Germinal center (tissue), 1 donor: ENCODE results near the gene ALK.

Experiments used
- DNase-seq: peaks from one replicate; pipeline ENCODE4 v3.0.0; 2012; ENCODE audit warnings: mixed read lengths, low spot score

The ALK gene

GRCh38 chr2:29448096-29448688 lies 473.2 kb downstream of the ALK start:
- no peak for DNase-seq

- DNase-seq = no peak
Observed at GRCh38 chr2:29447513-29447912, 473.9 kb downstream of the ALK start.

GRCh38 chr2:29446847-29447246 lies 474.5 kb downstream of the ALK start:
- DNase-seq = no peak

DNA sequence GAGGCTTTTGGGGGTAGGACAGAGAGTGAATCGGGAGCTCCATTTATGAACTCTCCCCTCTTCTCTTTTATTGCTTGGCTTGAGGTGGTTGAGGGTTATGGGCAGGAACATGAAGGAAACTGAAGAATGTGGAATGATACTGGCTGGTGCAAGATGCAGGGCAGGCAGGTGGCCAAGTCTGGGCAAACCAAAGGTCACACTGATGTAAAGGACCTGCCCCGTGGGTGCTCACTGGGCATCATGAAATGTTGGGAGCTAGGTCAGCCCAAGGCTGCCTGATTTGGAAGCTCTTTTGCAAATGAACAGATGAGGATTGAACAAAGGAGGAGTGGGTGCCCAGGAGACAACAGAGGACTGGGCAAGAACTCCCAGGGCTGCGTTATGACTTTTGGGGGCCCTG lies 477.2 kb downstream of the ALK start:
- no peak for DNase-seq

DNA sequence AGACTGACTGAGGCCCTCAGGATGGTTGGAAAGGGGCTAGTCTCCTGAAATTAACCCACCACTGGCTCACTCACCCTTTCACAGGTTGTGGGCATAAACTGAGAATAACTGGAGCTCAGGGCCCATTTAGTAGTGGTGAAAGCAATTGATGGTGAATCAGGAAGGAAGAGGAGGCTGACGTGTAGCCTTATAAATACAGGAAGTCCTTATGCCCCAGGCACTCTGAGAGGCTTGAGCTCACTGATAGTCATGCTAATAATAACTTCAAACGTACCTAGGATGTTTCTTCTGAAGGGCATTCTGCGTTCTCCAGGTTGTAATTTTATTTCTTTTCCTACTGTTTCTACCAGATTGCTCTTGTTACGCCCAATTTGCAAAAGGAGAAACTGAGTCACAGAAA lies 477.8 kb downstream of the ALK start:
- DNase-seq = no peak

DNA sequence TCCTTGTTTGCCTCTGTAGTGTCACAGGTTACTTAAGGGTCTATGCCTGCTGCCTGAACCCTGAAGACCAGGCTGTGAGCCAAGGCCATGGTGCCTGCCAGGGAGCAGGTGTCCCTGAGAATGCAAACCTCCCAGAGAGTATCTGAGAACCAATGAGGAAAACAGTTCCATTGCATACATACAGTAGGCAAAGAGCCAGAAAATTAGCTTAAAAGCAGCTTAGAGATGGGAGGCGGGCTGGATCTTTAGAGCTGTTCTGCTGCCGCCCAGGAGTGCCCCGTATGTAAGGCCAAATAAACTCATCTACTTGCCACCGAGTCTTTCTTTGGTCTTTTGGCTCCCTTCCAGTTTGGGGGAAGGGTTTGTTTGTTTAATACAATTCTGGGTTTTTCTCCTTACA lies 478.2 kb downstream of the ALK start:
- DNase-seq = no peak

DNA sequence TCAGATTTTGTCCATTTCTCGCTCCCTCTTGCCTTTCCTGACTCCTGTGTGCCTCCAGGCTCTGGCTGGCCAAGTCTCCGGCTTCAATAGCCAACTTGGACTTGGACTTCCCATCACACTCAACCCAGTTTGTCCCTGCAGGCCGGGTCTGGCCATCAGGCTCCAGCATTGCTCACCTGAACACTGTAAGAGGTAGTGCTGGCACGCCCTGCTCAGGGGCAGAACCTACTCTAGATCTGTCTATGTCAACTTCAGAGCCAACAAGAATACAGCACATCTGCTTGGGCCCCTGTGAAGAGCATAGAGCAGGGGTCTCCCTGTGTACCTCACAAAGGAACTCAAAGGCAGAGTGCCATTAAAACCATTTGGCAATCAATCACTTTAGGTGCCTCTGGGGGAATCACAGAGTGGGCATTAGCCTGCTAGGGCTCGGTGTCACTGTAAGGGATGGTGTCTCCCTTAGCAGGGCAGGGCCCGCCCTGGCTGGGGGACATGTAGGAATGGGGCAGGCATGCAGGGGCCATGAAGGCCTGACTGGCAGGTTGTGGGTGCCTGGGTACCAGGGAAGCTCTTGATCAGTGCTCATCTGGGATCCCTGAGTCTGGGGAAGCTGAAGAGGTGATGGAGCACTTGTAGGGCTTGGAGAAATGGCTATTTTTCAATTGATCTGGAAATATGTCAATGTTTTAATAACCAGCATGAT lies 480.3 kb downstream of the ALK start:
- no peak for DNase-seq

- DNase-seq = no peak
Observed at GRCh38 chr2:29433920-29434319, 487.5 kb downstream of the ALK start.

DNA sequence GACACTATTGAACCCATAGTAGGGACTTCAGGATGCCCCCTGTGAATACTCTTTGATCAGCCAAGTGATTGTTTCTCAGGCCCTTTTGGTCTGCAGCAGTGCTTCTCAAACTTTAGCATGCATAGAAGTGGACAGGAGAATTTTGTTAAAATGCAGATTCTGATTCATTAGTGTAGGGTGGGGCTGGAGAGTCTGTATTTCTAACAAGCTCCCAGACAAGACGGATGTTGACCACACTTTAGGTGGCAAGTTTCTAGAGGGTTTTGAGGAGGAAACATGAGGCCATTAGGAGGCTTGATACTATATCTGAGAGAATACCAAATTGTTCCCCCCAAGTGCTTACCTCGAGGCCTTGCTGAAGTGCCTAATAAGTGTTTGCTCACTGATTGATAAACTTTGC lies 488.3 kb downstream of the ALK start:
- DNase-seq = no peak

DNA sequence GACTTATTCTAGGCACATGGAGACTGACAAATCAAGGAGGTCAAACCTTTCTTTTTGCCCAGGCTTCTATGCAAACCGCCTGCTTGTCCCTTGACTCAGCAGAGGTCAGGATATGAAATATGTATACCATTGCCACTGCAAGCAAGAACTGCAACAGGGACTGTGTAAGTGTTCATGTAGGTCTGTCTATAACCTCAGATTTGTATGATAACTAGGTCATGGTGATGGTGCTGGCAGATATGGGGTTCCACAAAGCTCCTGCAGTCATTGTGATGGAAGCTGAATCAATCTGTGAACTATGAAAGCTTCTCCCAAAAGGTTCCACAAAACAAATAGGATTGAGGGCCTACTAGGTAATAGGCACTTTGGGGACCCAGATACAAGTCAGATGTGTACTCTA lies 489.9 kb downstream of the ALK start:
- no peak for DNase-seq

DNA sequence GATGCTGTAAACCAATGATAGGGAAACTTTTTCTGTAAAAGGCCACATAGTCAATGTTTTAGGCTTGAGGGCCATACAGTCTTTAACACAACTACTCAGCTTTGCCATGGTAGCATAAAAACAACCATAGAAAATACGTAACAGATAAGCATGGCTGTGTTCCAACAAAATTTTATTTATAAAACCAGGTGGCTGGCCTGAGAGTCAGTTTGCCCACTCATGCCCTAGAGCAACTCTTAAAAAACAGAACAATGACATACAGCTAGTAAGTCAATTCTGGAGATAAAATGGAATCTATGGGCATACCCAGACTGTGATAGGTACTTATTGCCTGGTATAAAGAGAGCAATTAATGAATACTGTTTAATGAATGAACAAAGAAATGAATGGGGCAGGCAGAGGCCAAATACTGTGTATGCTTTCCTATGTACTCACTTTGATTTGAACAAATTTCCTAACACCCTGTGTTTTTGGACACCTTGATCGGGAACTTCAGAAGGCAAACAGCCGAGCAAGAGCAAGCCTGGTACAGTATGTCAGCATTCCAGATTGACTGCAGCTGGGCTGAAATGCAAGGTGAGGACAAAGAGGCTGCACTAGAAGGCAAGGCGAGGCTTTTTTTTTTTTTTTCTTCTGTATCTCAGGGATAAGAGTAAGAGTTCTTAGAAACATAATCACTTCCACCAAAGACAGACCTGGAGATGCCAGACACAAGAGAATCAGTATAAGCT lies 490.8 kb downstream of the ALK start:
- no peak for DNase-seq

DNA sequence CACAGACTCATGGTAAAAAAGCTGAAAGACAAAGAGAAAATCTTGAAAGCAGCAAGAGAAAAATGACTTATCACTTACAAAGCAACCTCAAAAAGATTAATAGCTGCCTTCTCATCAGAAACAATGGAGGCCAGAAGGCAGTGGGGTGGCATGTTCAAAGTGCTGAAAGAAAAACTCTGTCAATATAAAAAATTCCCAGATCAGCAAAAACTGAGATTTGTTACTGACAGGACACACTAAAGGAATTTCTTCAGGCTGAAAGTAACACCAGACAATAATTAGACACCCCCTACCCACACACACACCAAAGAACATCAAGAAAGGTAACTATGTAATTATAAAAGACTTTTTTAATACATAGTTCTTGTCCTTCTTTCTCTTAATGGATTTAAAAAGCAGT lies 495.0 kb downstream of the ALK start:
- DNase-seq = no peak

GRCh38 chr2:29425866-29426265 lies 495.5 kb downstream of the ALK start:
- DNase-seq = no peak

GRCh38 chr2:29423061-29423666 lies 498.2 kb downstream of the ALK start:
- no peak for DNase-seq

- DNase-seq = no peak
Observed at GRCh38 chr2:29420999-29421782, 500.2 kb downstream of the ALK start.

DNA sequence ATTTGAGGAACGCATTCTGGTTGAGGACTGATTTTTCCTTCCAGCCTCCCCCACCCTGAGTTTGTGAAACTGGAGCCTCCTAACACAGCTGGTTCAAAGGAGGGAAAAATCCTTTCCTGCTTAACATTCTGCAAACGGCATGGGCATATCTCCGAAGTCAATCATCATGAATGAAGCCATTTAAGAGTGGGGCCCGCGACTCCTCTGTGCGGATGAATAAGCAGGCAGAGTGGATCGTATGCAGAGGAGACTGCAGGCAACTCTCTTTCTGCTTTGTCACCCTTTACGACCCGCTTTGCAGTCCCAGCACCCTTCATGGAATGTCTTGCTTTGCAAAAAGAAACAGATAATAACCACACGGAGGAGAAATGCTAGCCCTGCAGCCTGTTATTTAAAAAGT lies 500.9 kb downstream of the ALK start:
- DNase-seq = no peak

- DNase-seq = no peak
Observed at GRCh38 chr2:29417630-29418029, 503.8 kb downstream of the ALK start.

DNA sequence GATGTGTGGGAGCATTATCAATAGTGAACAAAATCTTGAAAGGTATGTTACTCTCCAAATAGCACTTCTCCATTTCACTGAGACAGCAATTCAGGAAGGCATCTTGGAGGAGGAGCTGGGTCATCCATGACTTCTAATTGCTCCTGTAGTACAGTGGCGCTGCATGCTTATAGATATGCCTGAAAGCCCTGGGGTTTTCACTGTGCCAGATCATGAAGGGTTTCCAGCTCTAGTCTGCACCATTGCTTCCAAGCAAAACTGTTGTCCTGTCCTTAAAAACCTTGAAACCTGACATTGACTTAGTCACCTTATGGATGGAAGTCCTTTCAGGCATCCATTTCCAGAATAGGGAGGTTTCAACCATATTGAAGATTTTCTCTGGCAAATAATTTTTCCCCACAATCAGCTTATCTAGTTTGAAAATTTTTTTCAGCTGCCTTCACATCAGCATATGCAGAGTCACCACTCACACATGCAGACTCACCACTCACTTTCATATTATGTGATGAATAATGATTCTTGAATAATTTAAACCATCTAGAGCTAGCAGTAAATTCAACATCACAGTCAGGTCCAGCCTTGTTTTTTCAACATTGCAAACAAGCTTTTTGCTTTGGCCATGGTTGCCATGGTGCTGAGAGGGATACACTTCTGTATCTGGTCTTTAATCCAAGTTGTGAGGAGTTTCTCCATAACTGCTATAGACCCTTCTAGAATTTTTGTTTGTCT lies 509.0 kb downstream of the ALK start:
- DNase-seq = no peak

DNA sequence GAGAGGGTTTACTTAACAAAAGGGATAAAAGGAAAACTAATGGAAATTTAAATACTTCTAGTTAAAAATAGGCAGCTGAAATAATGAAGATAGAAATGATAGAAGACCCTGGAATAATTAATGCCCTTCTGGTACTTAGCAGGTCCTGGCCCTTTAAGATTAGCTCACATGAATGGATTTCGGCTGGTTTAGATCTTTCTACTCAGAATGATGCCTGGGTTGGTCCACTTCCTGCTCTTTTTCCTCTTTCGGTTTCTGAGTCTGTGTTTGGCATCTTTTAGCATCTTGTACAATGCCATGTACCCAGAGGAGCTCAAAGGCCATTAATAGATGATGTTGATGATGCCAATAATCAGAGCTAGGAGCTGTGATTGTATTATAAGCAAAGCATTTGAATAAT lies 515.7 kb downstream of the ALK start:
- DNase-seq = no peak

DNA sequence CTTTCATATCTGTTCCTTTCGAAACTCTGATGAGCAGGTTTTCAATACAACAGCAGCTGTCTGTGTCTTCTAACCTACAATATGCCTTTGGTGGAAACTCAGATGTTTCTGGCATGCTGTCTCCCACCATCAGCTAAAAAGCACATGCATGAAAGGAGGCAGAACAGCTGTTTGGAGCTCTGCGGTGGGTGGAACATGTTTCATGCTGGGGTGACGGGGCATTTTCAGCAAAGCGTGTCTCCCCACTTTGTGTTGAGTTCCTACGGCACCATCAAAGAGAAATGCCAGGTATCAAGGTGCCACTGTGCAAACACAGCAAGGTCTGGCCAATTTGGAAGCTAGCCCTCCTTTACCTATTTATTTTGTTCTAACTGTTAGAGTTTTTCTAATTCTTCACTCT lies 516.1 kb downstream of the ALK start:
- no peak for DNase-seq

DNA sequence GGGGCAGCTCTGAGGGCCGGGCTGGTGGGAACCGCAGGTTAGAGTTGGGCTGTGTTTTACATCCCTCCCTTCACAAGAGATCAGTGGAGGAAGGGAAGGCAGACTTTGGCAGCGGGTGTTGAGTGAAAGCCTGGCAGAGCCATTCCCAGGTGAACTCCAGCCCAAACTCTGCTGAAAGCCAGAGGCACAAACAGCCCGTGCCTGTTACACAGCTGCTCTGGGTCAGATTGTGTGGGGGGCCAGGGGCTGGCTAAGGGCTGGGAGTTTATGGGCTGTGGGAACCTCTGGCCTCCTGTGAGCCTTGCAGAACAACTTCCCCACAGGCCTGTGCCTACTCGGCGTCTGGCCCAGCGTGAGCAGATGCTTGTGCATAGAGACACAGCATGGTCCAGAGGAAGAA lies 519.4 kb downstream of the ALK start:
- DNase-seq = no peak
